Thymus (tissue), 11 donors: Measurements from ENCODE around the gene TMEM9. TPM values are rescaled to one million over a fixed set of nuclear protein-coding genes. Genes with fewer than 3 reads are reported as not detected.

Source experiments
- DNase-seq, 9 donors: peaks; one replicate each; pipeline ENCODE4 v3.0.0-alpha.2; 2013; ENCODE audit warnings: low spot score in 9 of 9, low read depth in 6 of 9, missing footprints in 1 of 9
- H3K27ac ChIP-seq, 2 donors: one replicate each; pipeline ENCODE4 v1.5.1; 2013; ENCODE audit warnings: control low read depth in 1 of 2, low read depth in 1 of 2, low read length in 1 of 2, mild to moderate bottlenecking in 1 of 2, moderate library complexity in 1 of 2
- H3K27me3 ChIP-seq, 2 donors: one replicate each; pipeline ENCODE4 v1.5.1; 2013; ENCODE audit warnings: low read length in 1 of 2; ENCODE audit not compliant: control insufficient read depth in 2 of 2, insufficient read depth in 1 of 2
- H3K36me3 ChIP-seq, 2 donors: one replicate each; pipeline ENCODE4 v1.5.1; 2013; ENCODE audit warnings: low read length in 1 of 2, mild to moderate bottlenecking in 1 of 2, moderate library complexity in 1 of 2; ENCODE audit not compliant: control insufficient read depth in 2 of 2, insufficient read depth in 2 of 2
- H3K4me1 ChIP-seq, 2 donors: one replicate each; pipeline ENCODE4 v1.5.1; 2013; ENCODE audit warnings: low read length in 2 of 2; ENCODE audit not compliant: control insufficient read depth in 2 of 2, insufficient read depth in 2 of 2
- H3K4me3 ChIP-seq, 2 donors: one replicate each; pipeline ENCODE4 v1.5.1; 2013; ENCODE audit warnings: low read length in 2 of 2, control low read depth in 1 of 2, mild to moderate bottlenecking in 1 of 2
- H3K9me3 ChIP-seq, 2 donors: one replicate each; pipeline ENCODE4 v1.5.1; 2013; ENCODE audit warnings: low read length in 1 of 2, mild to moderate bottlenecking in 1 of 2; ENCODE audit not compliant: control insufficient read depth in 2 of 2, insufficient read depth in 1 of 2
- WGBS: extraction: QIAGEN DNeasy Blood & Tissue Kit; methylation state at CpG from one replicate; pipeline ENCODE4 v1.1.7; 2013; 5-methylcytosine and 5-hydroxymethylcytosine counted together
- polyA plus RNA-seq: library from polyadenylated mRNA; stranded (reverse); fragments of 200-250 nt; gene quantifications from one replicate; pipeline ENCODE4 v1.2.3, GENCODE V29; 2013
- total RNA-seq: library from RNA; stranded (reverse); fragments of 120-200 nt; gene quantifications from one replicate; pipeline ENCODE4 v1.2.4, GENCODE V29; 2013
- donor health status: healthy.

TMEM9 gene
- total and polyA plus RNA-seq, 2 donors, result 31.5 to 57.5 TPM

DNA sequence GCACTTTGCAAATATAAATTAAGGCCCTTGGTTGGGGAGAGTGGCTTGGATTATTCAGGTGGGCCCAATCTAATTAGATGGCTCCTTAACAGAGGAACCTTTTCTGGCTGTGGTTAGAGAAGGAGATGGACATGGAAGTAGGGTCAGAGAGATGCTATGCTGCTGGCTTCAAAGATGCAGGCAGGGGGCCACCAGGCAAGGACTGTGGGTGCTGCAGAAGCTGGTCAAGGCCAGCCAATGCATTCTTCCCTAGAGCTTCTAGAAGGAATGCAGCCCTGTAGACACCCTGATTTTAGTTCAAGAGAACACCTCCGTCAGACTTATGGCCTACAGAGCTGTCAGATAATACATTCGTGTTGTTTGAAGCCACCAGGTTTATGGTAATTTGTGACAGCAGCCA, 3.7 kb upstream of the TMEM9 start:
- 96% methylated on average over 2 of the region's 2 CpGs for WGBS
- Histone ChIP-seq H3K4me3 (no peak overlapping the region), H3K27me3 (peaks cover 0 to 2% of the 10 kb centered on the region in 2 donors), H3K27ac (no peak overlapping the region), H3K36me3 (no peaks in the 10 kb centered on the region), H3K9me3 (no peaks in the 10 kb centered on the region), H3K4me1 (peaks cover 4 to 11% of the 10 kb centered on the region in 2 donors)
- no peak for DNase-seq

DNA sequence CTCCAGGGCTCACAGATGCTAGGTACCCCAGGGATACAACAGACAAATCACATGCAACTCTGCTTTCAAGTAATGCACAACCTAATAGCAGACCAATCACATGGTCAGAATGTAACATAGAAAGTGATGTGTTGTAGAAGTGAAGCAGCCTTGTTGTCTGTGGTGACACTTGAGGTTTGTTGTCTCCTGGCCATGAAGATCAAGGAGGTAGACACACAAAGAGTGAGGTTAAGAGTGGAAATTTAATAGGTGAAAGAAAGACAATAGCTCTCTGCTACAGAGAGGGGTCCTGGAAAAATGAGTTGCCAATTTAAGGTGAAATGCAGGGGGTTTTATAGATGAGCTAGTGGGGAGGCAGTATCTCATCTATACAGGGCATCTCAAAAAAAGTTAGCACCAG, 2.5 kb upstream of the TMEM9 start:
- peaks cover under 1 to 1% of the 10 kb centered on the region in 2 donors for H3K36me3 ChIP-seq
- H3K27me3 ChIP-seq, result no peaks in the 10 kb centered on the region
- no peak overlapping the region for H3K4me3 ChIP-seq
- no peak overlapping the region for H3K27ac ChIP-seq
- H3K9me3 ChIP-seq, result no peaks in the 10 kb centered on the region
- peaks cover 4 to 11% of the 10 kb centered on the region in 2 donors for H3K4me1 ChIP-seq
- no peak for DNase-seq

DNA sequence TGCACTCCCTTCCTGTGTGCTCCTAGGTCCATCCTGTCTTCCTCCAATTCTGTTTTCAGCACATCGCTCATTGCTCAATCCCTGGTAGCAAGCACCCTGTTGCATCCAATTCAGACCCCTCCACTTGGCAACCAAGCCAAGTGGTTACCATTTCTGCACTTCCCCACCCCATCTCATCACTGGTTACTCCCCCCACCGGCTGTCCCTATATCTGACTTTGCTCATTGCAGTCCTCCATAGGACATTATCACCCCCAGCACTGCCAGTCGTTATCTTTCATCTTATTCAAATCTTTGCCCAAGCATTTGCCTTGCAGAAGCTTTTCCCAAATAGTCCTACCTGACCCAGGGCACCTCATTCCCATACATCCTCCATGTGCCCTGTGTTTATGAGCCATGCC, 2.1 kb upstream of the TMEM9 start:
- Histone ChIP-seq H3K36me3 (peaks cover 4% of the 10 kb centered on the region in 2 donors), H3K27me3 (no peaks in the 10 kb centered on the region), H3K4me3 (no peak overlapping the region), H3K27ac (no peak overlapping the region), H3K4me1 (peaks cover 4 to 11% of the 10 kb centered on the region in 2 donors), H3K9me3 (no peaks in the 10 kb centered on the region)
- over 99% methylated on average over 3 of the region's 3 CpGs for WGBS
- no peak for DNase-seq

DNA sequence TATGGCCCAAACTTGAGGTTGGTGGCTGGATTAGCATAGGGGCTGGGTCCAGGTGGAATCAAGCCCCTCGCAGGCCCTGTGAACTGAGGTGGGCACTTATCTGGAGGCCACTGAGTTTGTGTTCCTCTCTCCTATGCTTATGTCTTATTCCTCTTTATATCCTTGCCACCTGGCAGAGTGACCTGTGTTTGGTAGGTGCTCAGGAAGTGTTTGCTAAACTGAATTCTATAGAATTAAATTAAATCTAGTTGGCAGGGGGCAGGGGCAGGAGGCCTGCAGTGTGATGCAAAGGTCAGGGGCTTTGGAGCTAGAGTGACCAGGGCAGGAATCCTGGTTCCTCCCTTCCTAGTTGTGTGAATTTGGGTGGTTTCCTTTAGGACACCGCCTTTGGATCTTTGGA, 1.1 kb upstream of the TMEM9 start:
- Histone ChIP-seq H3K27ac (no peak overlapping the region), H3K27me3 (no peaks in the 10 kb centered on the region), H3K9me3 (no peaks in the 10 kb centered on the region), H3K36me3 (peaks cover 13 to 14% of the 10 kb centered on the region in 2 donors), H3K4me1 (peaks cover 4 to 11% of the 10 kb centered on the region in 2 donors), H3K4me3 (no peak overlapping the region)
- DNase-seq, result no peak
- 99% methylated on average over 2 of the region's 2 CpGs for WGBS

DNA sequence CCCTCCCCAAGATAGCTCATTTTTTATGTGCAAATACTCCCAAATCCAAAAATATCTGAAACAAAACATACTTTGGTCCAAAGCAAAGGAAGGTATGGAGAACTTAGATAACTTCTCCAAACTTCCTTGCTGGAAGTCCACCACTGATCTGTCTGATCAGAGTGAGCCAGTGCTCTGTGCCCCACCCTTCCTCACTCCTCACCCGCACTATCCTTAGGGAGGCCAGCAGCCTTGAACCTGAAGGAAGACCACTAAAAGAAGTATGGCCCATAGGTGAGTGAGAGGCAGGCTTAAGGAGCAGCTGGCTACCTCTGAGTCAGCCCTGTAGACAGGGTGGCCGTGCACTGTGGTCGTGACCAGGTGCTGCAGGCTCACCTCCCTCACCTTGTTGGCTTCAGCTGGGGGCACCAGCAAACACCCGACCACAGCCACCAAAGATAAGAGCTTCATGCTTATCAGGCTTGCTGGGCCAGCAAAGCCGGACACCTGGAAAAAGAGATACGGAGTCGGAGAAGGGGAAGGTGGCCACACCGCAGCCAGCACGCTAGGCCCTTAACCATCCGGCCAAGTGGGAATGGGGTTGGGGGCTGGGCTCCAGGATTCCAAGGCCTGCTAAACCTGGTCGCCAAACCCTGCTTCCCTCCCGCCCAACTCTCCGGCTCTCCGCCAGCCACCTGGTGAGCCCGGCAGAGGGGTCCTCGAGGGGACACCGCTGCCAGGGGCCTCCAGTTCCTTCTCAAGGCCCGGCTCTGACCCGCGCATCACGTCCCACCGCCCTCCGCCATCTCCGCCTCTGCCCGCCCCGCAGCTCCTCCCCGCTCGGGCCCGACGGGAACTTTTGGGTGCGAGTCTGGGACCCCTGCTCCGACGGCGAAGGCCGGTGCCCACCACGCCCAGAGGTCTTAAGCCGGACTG, 543 bp downstream of the TMEM9 start:
- peak overlapping the region in 1 of 2 donors; percentile 1 for H3K27ac ChIP-seq
- H3K9me3 ChIP-seq, result no peaks in the 10 kb centered on the region
- peak overlapping the region; percentile 85 to 93 for H3K4me3 ChIP-seq
- WGBS, result 4% methylated on average over 37 of the region's 37 CpGs
- no peaks in the 10 kb centered on the region for H3K27me3 ChIP-seq
- H3K36me3 ChIP-seq, result peaks cover 14 to 18% of the 10 kb centered on the region in 2 donors
- peaks cover 4 to 11% of the 10 kb centered on the region in 2 donors for H3K4me1 ChIP-seq
- peak in 2 of 9 donors; percentile 13 to 19 for DNase-seq

DNA sequence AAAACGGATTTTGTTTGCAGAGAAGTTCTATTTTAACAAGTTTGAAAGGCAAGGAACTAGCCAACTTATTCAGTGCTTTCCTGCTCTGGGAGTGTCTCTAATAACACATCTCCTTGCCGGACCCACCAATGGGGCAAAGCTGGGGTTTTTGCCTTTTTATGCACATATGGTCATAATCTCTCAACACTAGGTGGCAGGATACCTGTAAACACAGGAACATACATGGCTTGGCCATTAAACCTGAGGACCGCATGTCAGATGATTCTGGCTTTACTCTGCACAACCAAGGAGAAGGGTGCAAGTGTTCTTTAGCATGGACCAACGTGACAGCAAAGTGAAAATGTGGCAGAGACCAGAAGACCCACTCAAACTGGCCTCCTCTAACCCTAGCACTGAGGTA, 4.9 kb downstream of the TMEM9 start:
- H3K27ac ChIP-seq, result no peak overlapping the region
- 90% methylated on average over 4 of the region's 4 CpGs for WGBS
- H3K27me3 ChIP-seq, result no peaks in the 10 kb centered on the region
- H3K4me3 ChIP-seq, result no peak overlapping the region
- no peaks in the 10 kb centered on the region for H3K9me3 ChIP-seq
- H3K4me1 ChIP-seq, result peaks cover 4 to 5% of the 10 kb centered on the region in 2 donors
- H3K36me3 ChIP-seq, result peaks cover 30 to 44% of the 10 kb centered on the region in 2 donors
- peak in 2 of 9 donors; percentile 15 to 23 for DNase-seq

DNA sequence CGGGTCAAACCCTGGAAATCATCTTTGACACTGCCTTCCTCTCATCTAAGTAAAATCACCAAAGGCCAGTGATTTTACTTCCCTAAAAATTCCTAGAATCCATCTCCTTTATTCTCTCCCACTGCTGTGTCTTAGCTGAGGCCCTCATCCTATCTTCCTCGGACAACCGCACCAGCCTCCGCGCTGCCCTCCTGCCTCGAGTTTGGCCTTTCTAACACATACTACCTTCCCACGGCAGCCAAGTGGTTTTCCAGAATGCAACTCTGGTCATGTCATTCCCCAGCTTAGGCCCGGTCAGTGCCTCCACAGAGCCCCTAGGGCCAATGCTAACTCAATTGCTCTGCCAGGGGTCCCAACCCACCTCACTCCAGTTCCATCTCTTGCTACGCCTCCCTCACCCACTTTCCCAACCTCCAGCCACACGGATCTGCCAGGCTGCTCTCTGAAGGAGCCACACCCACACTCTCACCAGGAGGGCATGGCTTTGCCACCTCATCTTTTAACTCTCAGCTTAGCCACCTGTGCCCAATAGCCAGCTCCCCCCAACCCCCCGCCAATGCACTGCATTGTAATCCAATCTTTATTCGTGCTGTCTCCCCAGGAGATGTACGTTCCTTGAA, 6.8 kb downstream of the TMEM9 start:
- no peak overlapping the region for H3K4me3 ChIP-seq
- DNase-seq, result no peak
- peaks cover 46 to 59% of the 10 kb centered on the region in 2 donors for H3K36me3 ChIP-seq
- H3K4me1 ChIP-seq, result no peaks in the 10 kb centered on the region
- 88% methylated on average over 13 of the region's 13 CpGs for WGBS
- H3K9me3 ChIP-seq, result no peaks in the 10 kb centered on the region
- H3K27me3 ChIP-seq, result no peaks in the 10 kb centered on the region
- no peak overlapping the region for H3K27ac ChIP-seq

DNA sequence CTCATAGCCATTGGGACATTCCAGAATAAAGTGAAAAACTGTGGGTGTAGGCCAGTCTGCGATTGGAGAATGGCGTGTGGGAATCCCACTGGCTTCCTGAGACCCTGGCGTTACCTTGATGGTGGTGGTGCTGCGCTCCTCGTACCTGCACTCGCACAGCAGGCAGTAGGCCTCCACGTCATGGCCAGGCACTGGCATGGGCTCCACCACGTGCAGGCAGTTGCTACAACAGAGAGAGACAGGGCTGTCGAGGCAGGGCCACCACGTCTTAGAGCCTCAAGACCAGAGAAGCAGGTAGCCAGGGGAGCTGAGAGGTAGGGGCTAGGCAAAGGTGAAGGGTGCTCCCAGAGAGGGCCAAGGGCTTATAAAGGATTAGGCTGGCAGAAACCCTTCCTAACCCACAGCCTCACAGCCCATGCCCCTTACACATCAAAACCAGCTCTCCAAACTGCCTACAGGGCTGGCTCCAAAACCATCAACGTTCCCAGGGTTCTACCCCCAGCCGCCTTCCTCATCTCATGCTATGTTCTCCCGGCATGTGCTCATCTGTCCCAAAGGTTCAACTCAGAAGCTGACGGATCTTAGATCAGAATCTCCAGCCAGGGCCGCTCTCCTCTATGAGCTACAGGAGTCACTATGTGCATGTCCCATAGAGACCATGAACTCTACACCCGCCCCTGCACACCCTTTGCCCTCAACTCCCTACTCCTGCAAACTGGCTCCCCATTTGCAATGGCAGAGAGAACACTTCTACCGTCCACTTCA, 7.5 kb downstream of the TMEM9 start:
- H3K27me3 ChIP-seq, result no peaks in the 10 kb centered on the region
- no peak overlapping the region for H3K27ac ChIP-seq
- peaks cover 50 to 61% of the 10 kb centered on the region in 2 donors for H3K36me3 ChIP-seq
- 93% methylated on average over 17 of the region's 17 CpGs for WGBS
- no peak overlapping the region for H3K4me3 ChIP-seq
- no peak for DNase-seq
- H3K9me3 ChIP-seq, result no peaks in the 10 kb centered on the region
- H3K4me1 ChIP-seq, result no peaks in the 10 kb centered on the region

DNA sequence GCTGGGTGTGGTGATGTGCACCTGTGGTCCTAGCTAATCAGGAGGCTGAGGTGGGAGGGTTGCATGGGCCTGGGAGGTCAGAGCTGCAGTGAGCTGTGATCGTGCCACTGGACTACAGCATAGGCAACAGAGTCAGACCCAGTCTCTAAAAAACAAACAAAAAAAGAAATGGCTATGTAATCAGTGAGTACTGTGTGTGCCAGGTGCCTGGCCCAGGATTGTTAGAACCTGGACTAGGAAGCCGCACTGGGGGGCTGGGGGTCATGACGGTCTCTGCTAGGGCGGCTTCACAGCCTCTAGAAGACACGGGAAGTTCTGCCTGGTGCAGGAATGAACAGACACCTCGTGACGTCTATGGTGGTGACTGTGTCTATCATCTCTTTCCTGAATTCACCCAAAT, 8.5 kb downstream of the TMEM9 start:
- DNase-seq, result no peak
- Histone ChIP-seq H3K27me3 (no peaks in the 10 kb centered on the region), H3K4me1 (no peaks in the 10 kb centered on the region), H3K36me3 (peaks cover 52 to 61% of the 10 kb centered on the region in 2 donors), H3K27ac (no peak overlapping the region), H3K9me3 (no peaks in the 10 kb centered on the region), H3K4me3 (no peak overlapping the region)
- 90% methylated on average over 7 of the region's 7 CpGs for WGBS
